Heart left ventricle (tissue), 13 donors: ENCODE data around the gene TSPOAP1.

Experiments
- POLR2A ChIP-seq, 2 donors: fragments of 450-650 bp; IDR thresholded peaks; one replicate each; pipeline ENCODE4 v1.6.1; 2017; ENCODE audit warnings: antibody characterized with exemption in 2 of 2, mild to moderate bottlenecking in 2 of 2, moderate library complexity in 2 of 2
- TF ChIP-seq, protein P1 (sequence below), 12 donors: fragments of 200-600 bp; sonication (generic) in 4 of 12; IDR thresholded peaks; one replicate each; pipeline versions ENCODE4 v1.5.0 to v1.8.0; 2018 to 2022; ENCODE audit warnings: antibody characterized with exemption in 12 of 12, mild to moderate bottlenecking in 5 of 12
- donor health status: ischemic (EF 13 %, LVEDD 7.1; RV severe dilation, severe dysfunction).
- donor health status: DM: no; HTN: yes; CAD: no.
- donor health status: DM: no; HTN: no; CAD: no.
- donor health status: ischemic (EF 25% LVEDD 6.9; RV normal size, moderate dysfunction).
- donor health status: ischemic (EF 25% LVEDD 5.7; RV mildly dilated, moderate dysfunction).
- donor health status: ischemic (EF 35%, LVEDD 5.7; RV mildly dilated, moderate dysfunction).
- donor health status: nonischemic (EF 11% LVEDD 7.7; RV severe dilation, severe dysfunction).
- donor health status: DM: yes; HTN: yes; CAD: no.
- donor health status: PGD.
- donor health status: ischemic (EF 29% LVEDD 5.4; RV normal size, mild dysfunction).
- donor health status: nonischemic (EF 23%, LVEDD 6.1; RV moderate dilation, normal function).

DNA sequence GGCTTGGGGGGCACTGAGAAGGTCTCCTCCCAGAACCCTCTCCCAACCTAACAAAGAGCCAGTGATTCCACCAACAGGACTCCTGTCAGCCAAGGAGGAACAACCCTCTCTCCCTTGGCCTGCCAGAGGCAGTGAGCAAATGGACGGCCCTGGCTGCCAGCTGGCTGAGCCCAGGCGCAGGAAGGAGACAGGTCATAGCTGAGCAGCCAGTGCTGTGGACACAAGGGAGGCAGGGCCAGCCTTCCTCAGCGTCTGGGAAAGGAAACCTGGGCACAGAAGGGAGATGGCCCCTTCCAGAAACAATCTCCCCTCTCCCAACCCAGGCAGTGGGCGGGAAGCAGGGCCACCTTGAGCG is 50.0 kb downstream of the TSPOAP1 start:
- TF ChIP-seq, protein P1, sequence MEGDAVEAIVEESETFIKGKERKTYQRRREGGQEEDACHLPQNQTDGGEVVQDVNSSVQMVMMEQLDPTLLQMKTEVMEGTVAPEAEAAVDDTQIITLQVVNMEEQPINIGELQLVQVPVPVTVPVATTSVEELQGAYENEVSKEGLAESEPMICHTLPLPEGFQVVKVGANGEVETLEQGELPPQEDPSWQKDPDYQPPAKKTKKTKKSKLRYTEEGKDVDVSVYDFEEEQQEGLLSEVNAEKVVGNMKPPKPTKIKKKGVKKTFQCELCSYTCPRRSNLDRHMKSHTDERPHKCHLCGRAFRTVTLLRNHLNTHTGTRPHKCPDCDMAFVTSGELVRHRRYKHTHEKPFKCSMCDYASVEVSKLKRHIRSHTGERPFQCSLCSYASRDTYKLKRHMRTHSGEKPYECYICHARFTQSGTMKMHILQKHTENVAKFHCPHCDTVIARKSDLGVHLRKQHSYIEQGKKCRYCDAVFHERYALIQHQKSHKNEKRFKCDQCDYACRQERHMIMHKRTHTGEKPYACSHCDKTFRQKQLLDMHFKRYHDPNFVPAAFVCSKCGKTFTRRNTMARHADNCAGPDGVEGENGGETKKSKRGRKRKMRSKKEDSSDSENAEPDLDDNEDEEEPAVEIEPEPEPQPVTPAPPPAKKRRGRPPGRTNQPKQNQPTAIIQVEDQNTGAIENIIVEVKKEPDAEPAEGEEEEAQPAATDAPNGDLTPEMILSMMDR (IDR thresholded peaks at IDR 0.05) = no peak
- TF ChIP-seq POLR2A (IDR thresholded peaks at IDR 0.05) = no peak
